Activated naive CD4-positive, alpha-beta T cell treated with anti-CD3 and anti-CD28 coated beads, Interleukin-2, amount 50 U/mL, for 72 hours (primary cell): ENCODE measurements around the gene MICALL1. TPM values are rescaled to one million over a fixed set of nuclear protein-coding genes. Genes with fewer than 3 reads are reported as not detected.

Source experiments
- ATAC-seq, 2 donors: fragments of 150-1000 bp; cut with Tn5 transposase; 2 replicates each; pipeline ENCODE4 v1.10.0; 2021; ENCODE audit warnings: mild to moderate bottlenecking in 2 of 2, moderate library complexity in 2 of 2
- DNase-seq, 2 donors: peaks; one replicate each; pipeline ENCODE4 v3.0.0; 2021 to 2022; ENCODE audit warnings: low spot score in 2 of 2
- H3K27ac Mint-ChIP-seq, 2 donors: one replicate each; pipeline ENCODE4 v1.8.0; 2022; ENCODE audit warnings: mild to moderate bottlenecking in 2 of 2, mixed read lengths in 2 of 2
- H3K36me3 Mint-ChIP-seq, 2 donors: one replicate each; pipeline ENCODE4 v1.8.0; 2022; ENCODE audit warnings: mixed read lengths in 2 of 2
- H3K9me3 Mint-ChIP-seq, 2 donors: one replicate each; pipeline ENCODE4 v1.8.0; 2022; ENCODE audit warnings: mixed read lengths in 2 of 2
- total RNA-seq, 2 donors: library from RNA; stranded (reverse); gene quantifications; one replicate each; pipeline ENCODE4 v1.2.3, GENCODE V29; 2022

The MICALL1 gene
- total RNA-seq, 2 donors from 2014 or later: 13.9 to 16.5 TPM

DNA sequence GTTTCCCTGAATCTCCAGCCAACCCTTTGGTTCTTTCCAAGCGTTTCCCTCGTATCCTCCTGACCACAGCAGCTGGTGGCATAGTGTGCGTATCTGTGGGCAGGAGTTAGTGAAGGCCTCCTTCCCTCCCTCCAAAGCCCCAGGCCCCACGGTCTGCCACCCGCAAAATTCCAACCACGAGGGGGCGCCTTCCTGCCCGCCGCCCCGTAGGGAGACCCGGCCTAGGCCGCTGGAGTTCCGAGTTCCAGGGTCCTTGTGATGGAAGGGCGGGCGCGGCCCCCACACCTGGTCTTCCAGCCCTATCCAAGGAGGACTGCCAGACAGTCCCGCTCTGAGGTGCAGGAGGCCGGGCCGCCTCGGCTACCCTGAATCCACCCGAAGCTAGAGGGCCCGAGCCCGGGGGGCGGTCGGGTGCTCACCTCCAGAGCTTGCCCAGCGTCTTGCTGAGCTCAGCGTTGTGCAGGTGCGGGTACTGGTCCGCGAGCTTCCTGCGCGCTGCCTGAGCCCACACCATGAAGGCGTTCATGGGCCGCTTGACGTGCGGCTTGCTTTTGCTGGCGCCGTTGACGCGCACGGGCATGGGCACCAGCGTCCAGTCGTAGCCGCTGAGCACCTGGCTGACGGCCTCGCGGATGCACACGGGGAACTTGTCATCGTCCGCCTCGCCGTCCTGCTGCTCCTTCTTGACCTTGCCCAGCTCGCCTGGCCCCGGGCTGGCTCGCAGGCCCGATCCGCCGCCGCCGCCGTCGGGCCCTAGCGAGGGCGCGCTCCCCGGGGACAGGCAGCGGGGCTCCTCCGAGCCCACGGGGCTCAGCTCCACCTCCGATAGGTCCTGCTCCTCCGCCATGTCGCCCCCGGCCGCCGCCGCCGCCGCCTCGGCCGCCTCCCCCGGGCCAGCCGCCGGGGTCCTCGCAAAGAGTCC is 77.1 kb downstream of the MICALL1 start:
- no peak overlapping the region for H3K27ac Mint-ChIP-seq
- no peaks in the 10 kb centered on the region for H3K9me3 Mint-ChIP-seq
- no peak for ATAC-seq
- no peak for DNase-seq
- H3K36me3 Mint-ChIP-seq: no peaks in the 10 kb centered on the region

GRCh38 chr22:37983860-37984791 is 78.0 kb downstream of the MICALL1 start, which contains the start of gene SOX10:
Gene SOX10, minus strand, starts transcription at chr22:37984555. Its CDS starts 771 bp downstream, at chr22:37983784.
- ATAC-seq (no peak), DNase-seq (no peak)
- no peaks in the 10 kb centered on the region for H3K9me3 Mint-ChIP-seq
- no peaks in the 10 kb centered on the region for H3K36me3 Mint-ChIP-seq
- H3K27ac Mint-ChIP-seq: no peak within 1 kb of the TSS

GRCh38 chr22:37985050-37985585 is 79.0 kb downstream of the MICALL1 start:
- H3K27ac Mint-ChIP-seq: no peak overlapping the region
- no peaks in the 10 kb centered on the region for H3K36me3 Mint-ChIP-seq
- ATAC-seq: no peak
- no peak for DNase-seq
- no peaks in the 10 kb centered on the region for H3K9me3 Mint-ChIP-seq

DNA sequence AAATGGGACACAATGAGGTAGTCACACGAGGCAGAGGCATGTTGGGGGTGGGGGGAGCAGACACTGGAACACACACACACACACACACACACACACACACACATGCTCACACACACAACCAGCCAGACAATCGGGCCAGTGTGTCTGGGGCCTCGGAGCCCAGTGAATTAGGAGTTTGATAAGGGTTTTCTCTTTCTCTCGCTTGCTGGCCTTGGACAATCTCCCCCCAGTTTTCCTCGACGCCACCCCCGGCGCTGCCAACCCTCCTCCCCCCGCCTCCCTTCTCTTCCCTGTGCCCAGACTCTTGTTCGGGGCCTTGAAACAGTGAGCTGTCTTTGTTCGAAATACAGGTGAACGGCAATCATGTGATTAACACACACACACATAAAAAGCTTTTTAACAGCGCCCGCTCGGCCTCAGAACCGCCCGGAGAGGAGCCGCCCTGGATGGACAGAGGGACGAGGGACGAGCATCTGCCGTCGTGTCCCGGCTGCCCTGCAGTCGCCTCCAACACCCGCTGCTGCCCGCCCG is 79.7 kb downstream of the MICALL1 start:
- no peak for ATAC-seq
- H3K36me3 Mint-ChIP-seq: no peaks in the 10 kb centered on the region
- no peak for DNase-seq
- H3K9me3 Mint-ChIP-seq: no peaks in the 10 kb centered on the region
- H3K27ac Mint-ChIP-seq: no peak overlapping the region

DNA sequence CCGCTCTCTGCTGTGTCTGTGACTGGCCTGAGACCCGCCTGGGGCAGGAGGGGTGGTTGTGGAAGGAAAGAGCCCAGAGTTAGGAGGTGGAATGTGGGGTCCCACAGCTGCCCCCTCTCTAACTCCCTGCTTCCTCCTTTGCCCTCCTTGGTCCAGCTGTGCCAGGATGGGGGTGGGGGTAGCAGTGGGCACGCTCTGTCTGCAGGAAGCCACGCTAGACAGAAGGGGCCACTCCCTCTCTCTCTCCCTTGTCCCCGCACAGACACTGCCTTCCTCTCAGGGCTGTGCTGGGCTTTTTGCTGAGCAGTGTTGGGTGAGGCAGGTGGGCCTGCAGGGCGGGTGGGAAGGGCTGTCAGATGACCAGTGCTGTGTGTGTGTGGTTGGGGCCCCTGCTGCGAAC is 80.3 kb downstream of the MICALL1 start:
- H3K27ac Mint-ChIP-seq: no peak overlapping the region
- no peak for DNase-seq
- ATAC-seq: no peak
- no peaks in the 10 kb centered on the region for H3K36me3 Mint-ChIP-seq
- no peaks in the 10 kb centered on the region for H3K9me3 Mint-ChIP-seq

DNA sequence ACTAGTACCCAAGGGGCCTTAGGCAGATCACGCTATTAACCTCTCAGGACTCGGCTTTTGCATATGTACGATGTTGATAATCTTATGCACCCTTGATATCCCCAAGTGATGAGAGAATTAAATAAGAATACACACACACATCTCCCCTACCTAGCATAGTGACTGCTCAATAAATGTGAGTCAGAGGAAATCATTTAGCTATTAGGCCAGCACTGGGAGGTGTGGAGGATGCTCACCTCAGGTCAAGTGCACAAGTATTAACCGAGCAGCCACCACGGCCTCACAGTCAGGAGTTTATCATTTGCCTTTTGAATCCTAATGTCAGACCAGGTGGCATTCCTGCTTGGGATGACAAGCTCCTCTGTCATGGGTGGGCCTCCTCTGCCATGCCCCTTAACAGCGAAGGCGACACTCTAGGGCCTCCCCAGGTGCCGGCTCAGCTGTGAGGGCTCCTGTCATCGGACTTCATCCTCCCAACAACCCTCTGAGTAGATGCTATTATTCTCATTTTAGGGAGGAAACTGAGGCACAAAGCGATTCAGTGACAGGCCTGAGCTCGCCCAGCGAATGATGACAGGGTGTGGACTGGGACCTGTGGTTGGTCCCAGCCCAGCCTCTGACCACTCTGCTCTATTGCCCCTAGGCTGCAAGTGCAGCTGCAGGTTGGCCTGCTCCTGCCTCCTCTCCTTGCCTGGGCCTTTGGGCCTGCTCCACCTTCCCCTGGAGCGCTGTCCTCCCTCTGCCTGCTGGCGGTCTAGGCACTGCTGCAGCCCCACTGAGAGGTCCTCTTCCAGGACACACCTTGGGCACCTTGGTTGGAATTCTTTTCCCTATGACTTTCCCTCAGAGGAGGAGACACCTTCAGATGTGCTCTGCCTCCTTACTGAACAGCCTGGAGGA is 83.3 kb downstream of the MICALL1 start:
- no peak for DNase-seq
- H3K9me3 Mint-ChIP-seq: no peaks in the 10 kb centered on the region
- no peaks in the 10 kb centered on the region for H3K36me3 Mint-ChIP-seq
- no peak overlapping the region for H3K27ac Mint-ChIP-seq
- no peak for ATAC-seq

DNA sequence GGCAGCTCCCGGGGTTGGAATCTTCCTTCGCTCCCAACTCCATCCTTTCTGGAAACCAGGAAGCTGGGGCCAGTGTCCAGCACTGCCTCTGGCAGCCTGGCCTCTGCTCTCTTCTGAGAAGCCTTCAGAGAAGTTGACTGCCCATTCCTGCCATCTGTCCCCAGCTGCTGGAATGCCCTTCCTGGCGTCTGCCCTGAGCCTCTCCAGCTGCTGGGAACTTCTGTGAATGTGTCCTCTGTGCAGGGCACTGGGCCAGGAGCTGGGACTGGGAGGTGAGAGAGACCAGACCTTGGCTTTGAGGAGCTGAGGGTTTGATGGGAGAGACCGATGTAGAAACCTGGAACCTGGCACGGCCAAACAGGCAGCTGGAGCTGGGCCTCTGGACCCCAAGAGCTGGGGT is 84.2 kb downstream of the MICALL1 start:
- H3K36me3 Mint-ChIP-seq: no peaks in the 10 kb centered on the region
- ATAC-seq (no peak), DNase-seq (no peak)
- H3K9me3 Mint-ChIP-seq: no peaks in the 10 kb centered on the region
- no peak overlapping the region for H3K27ac Mint-ChIP-seq

- Mint-ChIP-seq H3K27ac (no peak overlapping the region), H3K36me3 (no peaks in the 10 kb centered on the region), H3K9me3 (no peaks in the 10 kb centered on the region)
- DNase-seq (no peak), ATAC-seq (no peak)
Measured at GRCh38 chr22:37990862-37991261, 84.8 kb downstream of the MICALL1 start.

DNA sequence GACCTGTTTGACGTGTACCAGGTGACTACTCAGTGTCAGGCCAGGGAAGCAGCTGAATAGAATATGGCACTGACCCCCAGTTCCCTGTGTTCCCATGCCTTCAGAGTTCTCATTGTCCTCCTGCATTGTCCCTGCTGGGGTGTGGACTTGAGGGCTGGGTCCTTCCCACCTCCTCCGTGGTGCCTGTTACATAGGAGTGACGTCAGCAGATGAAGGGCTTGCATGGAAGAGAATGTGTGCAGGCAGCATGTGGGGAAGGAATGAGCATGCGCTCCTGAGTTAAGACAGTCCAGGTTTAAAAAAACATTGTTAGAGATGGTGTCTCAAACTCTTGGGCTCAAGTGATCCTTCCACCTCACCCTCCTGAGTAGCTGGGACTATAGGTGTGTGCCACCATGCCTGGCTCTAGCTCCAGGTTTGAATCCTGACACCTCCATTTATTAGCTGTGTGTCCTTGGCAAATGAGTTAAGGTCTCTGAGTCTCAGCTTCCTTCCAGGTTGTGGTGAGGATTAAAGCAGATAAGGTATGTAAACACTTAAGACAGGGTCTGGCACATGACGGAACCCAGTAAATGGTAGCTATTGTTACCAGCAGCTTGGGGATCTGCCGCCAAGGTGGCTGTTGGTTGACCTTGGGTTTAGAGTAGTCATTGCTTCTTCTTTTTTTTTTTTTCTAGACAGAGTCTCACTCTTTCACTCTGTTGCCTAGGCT is 85.8 kb downstream of the MICALL1 start:
- Mint-ChIP-seq H3K36me3 (no peaks in the 10 kb centered on the region), H3K27ac (no peak overlapping the region), H3K9me3 (no peaks in the 10 kb centered on the region)
- ATAC-seq: no peak
- no peak for DNase-seq

Other genes with a start within 250 kb of the MICALL1 start
- 10 to 100 TPM; 34.5 to 38.2 TPM for gene PDXP, start 247.6 kb upstream of the MICALL1 start, total RNA-seq
- 100 to 1,000 TPM; 362 to 981 TPM for gene LGALS1, start 230.7 kb upstream of the MICALL1 start, total RNA-seq
- gene NOL12, start 220.0 kb upstream of the MICALL1 start, total RNA-seq: 10 to 100 TPM; 24.0 to 42.1 TPM
- gene TRIOBP, start 209.2 kb upstream of the MICALL1 start, total RNA-seq: 10 to 100 TPM; 17.4 to 26.0 TPM
- 10 to 100 TPM in 1 of 2 donors, 1 to 10 TPM in 1; 7.5 to 20.7 TPM for gene GCAT, start 98.4 kb upstream of the MICALL1 start, total RNA-seq
- not detected for gene GALR3, start 82.9 kb upstream of the MICALL1 start, total RNA-seq
- gene ANKRD54, start 62.0 kb upstream of the MICALL1 start, total RNA-seq: 10 to 100 TPM; 16.6 to 22.4 TPM
- gene EIF3L, start 56.9 kb upstream of the MICALL1 start, total RNA-seq: 1,000 to 10,000 TPM in 1 of 2 donors, 100 to 1,000 TPM in 1; 699 to 1,046 TPM
- gene C22orf23, start 47.3 kb downstream of the MICALL1 start, total RNA-seq: not detected
- gene POLR2F, start 47.4 kb downstream of the MICALL1 start, total RNA-seq: 10 to 100 TPM; 55.3 to 70.3 TPM
- not detected for gene SOX10, start 78.3 kb downstream of the MICALL1 start, total RNA-seq
- gene PICK1, start 151.1 kb downstream of the MICALL1 start, total RNA-seq: 10 to 100 TPM; 25.1 to 26.7 TPM
- gene SLC16A8, start 177.9 kb downstream of the MICALL1 start, total RNA-seq: under 1 TPM in 1 of 2 donors, not detected in 1; 0.39 TPM
- 1 to 10 TPM; 1.1 to 1.3 TPM for gene BAIAP2L2, start 204.4 kb downstream of the MICALL1 start, total RNA-seq